Measurements from ENCODE around the gene SCUBE1. TPM values are rescaled to one million over a fixed set of nuclear protein-coding genes. Genes with fewer than 3 reads are reported as not detected.

SCUBE1 gene
- total RNA-seq, 1 experiment from 2014 or later = 3.9 TPM

GRCh38 chr22:43159484-43160178, 183.5 kb downstream of the SCUBE1 start:
- RAD21 ChIA-PET (ENCODE audit: low non-redundant PET in 1 of 2, low total read pairs in 2 of 2, uncharacterized antibody in 2 of 2, unreplicated experiment in 2 of 2) = no interaction called here

More at GRCh38 chr22:43159484-43160178, 183.5 kb downstream of the SCUBE1 start:
- TF ChIP-seq CTCF (IDR thresholded peaks at IDR 0.05 in 2 of 3, conservative IDR thresholded peaks at IDR 0.05 in 1 of 3; ENCODE audit: borderline replicate concordance in 1 of 3, insufficient read depth in 1 of 3, low read depth in 2 of 3, low read length in 2 of 3) (peak in 2 of 3 experiments; percentile 37 to 56; a peak in 4 of 6 replicates), REST (IDR thresholded peaks at IDR 0.05; ENCODE audit: low read depth) (no peak), TCF7L2 (IDR thresholded peaks at IDR 0.05; ENCODE audit: borderline replicate concordance, extremely low read depth, insufficient read depth, insufficient read length) (no peak), SIN3A (IDR thresholded peaks at IDR 0.05; ENCODE audit: low read depth) (no peak)
- Histone ChIP-seq H3K9me2 (ENCODE audit: insufficient read depth) (no peaks in the 10 kb centered on the region), H3K27me3 (ENCODE audit: insufficient read depth, low read length) (no peaks in the 10 kb centered on the region), H3K4me2 (ENCODE audit: low read length) (no peak overlapping the region), H3K36me3 (ENCODE audit: control insufficient read depth in 1 of 2, insufficient read depth in 2 of 2, low read length in 2 of 2) (peaks cover 2 to 8% of the 10 kb centered on the region in 2 experiments; a peak in 3 of 4 replicates), H3K4me1 (ENCODE audit: control insufficient read depth in 1 of 2, insufficient read depth in 2 of 2, low read length in 2 of 2) (peaks cover 2 to 22% of the 10 kb centered on the region in 2 experiments; a peak in 3 of 4 replicates), H3K79me2 (ENCODE audit: insufficient read depth, low read length) (peaks cover 30% of the 10 kb centered on the region), H2AFZ (ENCODE audit: low read depth, low read length, poor library complexity, severe bottlenecking) (no peak overlapping the region), H3K4me3 (replicated peaks in 1 of 2; ENCODE audit: low read depth in 1 of 2, low read length in 2 of 2) (no peak overlapping the region), H3K9me3 (ENCODE audit: control insufficient read depth in 1 of 2, insufficient read depth in 1 of 2, low read depth in 1 of 2, low read length in 2 of 2) (no peaks in the 10 kb centered on the region), H4K20me1 (ENCODE audit: insufficient read depth) (no peaks in the 10 kb centered on the region), H3K27ac (ENCODE audit: low read depth, low read length) (no peak overlapping the region), H3K9ac (ENCODE audit: low read length) (no peak overlapping the region)
- POLR2A ChIA-PET = no interaction called here
- CTCF ChIA-PET = no interaction called here
- peak; percentile 45 for ATAC-seq
- BruUV-seq (replicated peaks) = no TSS peak
- DNase-seq (ENCODE audit: low read depth, low spot score) = no peak
- intact Hi-C loops (cut with micrococcal nuclease) = no loop called here

Measured in HCT116 (cell line).